ENCODE results near the gene PRICKLE2.

GRCh38 chr3:64271631-64272030 is 46.4 kb upstream of the PRICKLE2 start:
- TF ChIP-seq POLR2AphosphoS5 (IDR thresholded peaks at IDR 0.05; ENCODE audit: low read depth, low read length) (no peak), TAF1 (IDR thresholded peaks at IDR 0.05; ENCODE audit: borderline replicate concordance, insufficient read depth, low read length) (no peak), REST (IDR thresholded peaks at IDR 0.05; ENCODE audit: insufficient read depth in 1 of 2, low read depth in 2 of 2, low read length in 2 of 2) (no peak)

Data from PFSK-1 (cell line).